GM19395 (cell line): ENCODE results near the gene FBXL12.
A peak's percentile ranks its signal among the peaks of the same experiment; 100 is the strongest.
"Not testable (repeated sequence)": the region's sequence is repeated elsewhere in the genome, so short reads cannot be mapped to it uniquely, and the experiment has no call there.

Source experiments
- ATAC-seq: cut with Tn5 transposase; IDR thresholded peaks from one replicate; pipeline ENCODE4 v1.9.1; 2021; ENCODE audit warnings: mild to moderate bottlenecking, moderate library complexity; ENCODE audit not compliant: unreplicated experiment

FBXL12 gene

DNA sequence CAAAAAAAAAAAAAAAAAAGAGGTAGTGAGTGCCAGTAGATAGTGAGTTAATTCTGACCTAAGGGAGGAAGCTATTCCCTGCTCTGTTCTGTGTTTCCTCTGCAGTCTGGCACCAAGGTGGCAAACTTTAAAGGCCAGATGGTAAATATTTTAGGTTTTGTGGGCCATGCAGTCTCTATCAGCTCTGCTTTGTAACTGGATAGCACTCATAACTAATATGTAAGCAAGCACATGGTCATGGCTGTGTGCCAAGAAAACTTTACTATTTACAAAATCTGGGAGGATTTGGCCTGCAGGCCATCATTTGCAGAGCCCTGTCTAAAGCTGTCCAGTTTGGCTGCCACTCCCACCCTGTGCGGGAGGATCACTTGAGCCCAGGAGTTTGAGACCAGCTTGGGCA, 20.5 kb upstream of the FBXL12 start:
- ATAC-seq, result no peak

DNA sequence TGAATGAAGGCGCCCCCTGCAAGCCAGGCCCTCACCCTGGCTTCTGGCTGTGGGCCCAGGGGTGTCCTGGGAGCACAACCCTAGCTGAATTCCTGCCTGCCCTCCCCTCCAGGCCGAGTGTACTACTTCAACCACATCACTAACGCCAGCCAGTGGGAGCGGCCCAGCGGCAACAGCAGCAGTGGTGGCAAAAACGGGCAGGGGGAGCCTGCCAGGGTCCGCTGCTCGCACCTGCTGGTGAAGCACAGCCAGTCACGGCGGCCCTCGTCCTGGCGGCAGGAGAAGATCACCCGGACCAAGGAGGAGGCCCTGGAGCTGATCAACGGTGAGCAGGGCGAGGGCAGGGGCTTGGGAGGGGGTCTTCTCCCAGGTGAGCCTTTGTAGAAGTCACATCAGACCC, 19.4 kb upstream of the FBXL12 start:
- ATAC-seq, result no peak

GRCh38 chr19:9836021-9836420, 17.1 kb upstream of the FBXL12 start:
- ATAC-seq, result no peak

- peak; percentile 21 for ATAC-seq
Measured at GRCh38 chr19:9835507-9835949, 16.6 kb upstream of the FBXL12 start.

DNA sequence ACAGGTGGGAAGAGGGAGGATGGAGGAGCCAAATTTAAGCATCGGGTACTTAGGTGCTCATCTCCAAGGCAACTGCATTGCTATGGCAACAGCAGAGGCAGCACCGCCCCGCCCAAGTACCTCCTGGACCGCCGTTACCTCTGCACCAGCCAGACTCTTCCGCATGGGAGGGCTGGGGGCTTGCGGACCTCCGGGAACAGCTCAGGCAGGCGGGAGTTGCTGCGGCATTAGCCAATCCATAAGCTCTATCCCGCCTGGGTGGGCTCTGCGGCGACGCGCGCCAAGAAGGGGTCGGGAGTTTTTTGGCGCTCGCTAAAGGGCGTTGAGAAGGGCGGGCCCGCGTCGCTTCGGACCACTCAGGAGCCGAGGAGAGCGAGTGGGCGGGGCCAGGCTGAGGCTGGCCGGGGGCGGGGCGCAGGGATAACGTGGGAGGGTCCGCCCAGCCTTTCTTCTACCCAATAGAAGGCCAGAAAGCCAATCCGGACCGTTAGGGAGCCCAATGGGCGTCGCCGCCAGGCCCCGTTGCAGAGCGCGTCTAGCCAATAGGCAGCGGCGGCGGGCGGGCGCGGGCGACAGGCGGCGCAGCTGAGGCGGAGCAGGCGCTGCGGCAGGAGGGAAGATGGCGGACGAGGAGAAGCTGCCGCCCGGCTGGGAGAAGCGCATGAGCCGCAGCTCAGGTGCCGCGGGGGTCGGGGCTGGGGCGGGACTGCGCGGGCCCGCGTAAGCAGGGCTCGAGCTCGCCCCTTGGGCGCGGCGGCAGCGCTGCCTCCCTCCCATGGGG, 16.0 kb upstream of the FBXL12 start, which contains the start of gene PIN1:
Gene PIN1, plus strand, starts transcription at position 593 of the 781 bp plus-strand sequence. Its CDS starts 27 bp downstream, at position 620.
- ATAC-seq, result peak; percentile 94

GRCh38 chr19:9834307-9834725, 15.4 kb upstream of the FBXL12 start:
- no peak for ATAC-seq

GRCh38 chr19:9828551-9829063, 9.7 kb upstream of the FBXL12 start:
- ATAC-seq, result no peak

DNA sequence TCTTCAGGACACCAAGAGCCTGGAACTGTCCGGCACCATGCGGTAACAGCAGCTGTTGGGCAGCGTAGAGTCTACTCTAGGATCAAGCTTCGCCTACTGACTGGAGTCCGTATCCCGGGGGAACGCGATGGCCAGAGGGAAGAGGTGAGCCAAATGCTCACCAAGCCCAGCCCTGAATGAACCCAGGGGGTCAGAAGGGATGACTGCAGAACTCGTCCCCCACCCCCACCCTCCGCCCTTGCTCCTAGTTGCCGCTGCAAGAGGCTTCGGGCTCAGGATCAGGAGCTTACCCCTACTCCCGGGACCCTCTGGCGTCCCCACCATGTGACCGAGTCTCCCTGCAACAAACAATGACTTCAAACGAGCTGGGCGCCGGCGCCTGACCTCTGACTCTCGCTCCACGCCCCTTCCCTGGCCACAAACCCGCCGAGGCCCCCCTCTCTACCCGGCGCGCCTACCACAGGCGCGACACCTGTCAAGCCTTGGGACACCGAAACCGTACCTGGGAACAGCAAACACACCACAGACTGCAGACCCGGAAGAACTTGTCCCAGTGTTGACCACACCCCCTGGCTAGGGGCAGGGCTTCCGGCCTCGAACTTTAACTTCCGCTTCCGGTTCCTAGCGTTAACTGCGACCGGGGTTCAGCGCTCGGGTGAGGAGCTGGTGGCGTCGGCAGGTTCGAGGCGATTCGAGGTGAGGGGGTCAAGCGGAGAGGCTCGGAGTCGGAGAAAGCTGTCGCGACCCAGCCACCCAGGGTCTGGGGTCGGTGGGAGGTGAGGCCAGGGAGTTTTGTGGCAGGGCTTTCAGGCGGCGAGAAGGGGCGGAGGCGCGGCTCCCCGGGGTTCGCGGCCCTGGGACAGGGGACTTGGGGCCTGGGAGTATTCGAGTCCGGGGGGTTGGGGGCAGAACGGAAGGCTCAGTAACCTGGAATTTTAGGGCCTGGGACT, 8.7 kb upstream of the FBXL12 start, which contains the start of gene UBL5:
Gene UBL5, plus strand, starts transcription at position 630 of the 950 bp plus-strand sequence. CDS start 420 bp downstream, outside the sequence.
- ATAC-seq, result peak; percentile 93

DNA sequence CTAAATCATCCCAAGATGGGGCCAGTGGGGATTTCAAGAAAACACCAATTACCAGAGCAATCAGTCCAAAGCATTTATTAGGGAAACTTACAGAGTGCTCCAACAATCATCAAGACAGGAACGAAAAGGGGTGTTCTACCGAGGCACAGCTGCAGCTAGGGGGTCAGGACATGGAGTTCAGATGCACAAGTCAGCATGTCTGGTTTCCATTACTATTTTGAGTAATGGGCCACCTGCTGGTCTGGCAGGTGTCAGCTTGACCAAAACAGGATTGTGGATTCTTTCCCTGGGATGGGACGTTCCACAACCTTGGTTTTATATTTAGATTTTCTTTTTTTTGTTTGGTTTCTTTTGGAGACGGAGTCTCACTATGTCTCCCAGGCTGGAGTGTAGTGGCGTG, 4.9 kb upstream of the FBXL12 start:
- no peak for ATAC-seq

DNA sequence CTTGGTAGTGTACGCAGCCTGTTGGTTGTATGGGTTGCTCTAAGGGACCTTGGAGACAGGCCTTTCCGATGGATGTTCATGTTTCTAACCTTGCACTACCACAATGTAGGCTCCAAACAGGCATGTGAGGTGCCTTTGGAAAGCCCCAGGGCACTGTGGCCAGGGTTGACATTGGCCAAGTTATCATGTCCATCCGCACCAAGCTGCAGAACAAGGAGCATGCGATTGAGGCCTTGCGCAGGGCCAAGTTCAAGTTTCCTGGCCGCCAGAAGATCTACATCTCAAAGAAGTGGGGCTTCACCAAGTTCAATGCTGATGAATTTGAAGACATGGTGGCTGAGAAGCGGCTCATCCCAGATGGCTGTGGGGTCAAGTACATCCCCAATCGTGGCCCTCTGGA, 1.2 kb upstream of the FBXL12 start:
- not testable (repeated sequence) for ATAC-seq

DNA sequence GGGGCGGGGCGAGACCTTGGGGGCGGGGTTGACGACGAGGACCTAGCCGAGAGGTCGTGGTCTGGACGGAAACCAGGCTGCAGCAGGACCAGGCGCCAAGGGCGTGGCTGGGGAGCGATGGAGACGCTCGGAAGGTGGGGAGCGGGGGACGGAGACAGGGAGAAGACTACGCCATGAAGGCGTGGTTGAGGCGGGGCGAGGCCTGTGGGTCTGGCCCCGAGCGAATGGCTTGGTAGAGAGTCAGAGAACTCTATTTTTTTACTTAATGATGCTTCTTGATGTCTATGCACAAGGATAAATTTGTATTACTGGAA, 674 bp upstream of the FBXL12 start:
- ATAC-seq, result no peak

DNA sequence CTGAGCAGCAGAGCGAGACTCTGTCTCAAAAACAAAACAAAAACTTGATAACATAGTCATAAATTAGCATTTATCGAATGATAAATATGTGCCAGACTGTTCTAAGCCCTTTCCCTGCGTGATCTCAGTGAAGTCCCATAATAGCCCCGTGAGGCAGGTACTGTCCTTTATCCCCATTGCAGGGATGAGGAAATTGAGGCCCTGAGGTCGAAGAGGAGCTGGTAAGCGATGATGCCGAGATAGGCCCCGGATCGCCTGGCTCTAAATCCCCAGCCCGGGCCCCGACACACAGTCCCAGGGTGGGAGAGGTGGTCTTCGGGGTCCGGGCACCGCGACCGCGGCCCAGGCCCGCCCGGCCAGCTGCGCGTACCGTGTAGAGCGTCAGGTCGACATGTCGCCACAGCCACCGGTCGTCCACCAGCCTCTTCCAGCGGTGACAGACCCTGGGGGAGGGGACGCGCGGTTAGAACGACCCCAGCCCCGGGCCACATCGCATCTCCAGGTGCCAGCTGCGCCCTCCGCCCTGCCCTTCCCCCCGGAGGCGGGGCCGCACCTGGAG, 625 bp downstream of the FBXL12 start:
- no peak for ATAC-seq

DNA sequence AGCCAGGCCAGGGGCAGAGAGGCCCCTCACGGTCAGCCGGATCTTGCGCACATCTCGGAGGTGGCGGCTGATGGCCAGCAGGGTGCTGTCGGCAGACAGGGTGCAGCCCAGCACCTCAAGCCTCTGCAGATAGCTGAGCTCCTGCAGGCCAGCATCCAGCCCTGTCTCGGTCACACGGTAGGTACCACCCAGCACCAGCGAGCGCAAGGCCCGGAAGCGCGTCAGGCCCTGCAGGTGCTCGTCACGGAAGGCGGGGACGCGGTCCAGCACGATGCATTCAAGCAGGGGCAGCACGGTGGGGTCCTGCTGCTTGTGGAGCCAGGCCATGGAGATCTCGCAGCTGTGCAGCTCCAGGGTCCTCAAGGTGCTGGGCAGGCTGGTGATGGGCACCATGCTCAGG, 7.7 kb downstream of the FBXL12 start:
- ATAC-seq, result no peak

DNA sequence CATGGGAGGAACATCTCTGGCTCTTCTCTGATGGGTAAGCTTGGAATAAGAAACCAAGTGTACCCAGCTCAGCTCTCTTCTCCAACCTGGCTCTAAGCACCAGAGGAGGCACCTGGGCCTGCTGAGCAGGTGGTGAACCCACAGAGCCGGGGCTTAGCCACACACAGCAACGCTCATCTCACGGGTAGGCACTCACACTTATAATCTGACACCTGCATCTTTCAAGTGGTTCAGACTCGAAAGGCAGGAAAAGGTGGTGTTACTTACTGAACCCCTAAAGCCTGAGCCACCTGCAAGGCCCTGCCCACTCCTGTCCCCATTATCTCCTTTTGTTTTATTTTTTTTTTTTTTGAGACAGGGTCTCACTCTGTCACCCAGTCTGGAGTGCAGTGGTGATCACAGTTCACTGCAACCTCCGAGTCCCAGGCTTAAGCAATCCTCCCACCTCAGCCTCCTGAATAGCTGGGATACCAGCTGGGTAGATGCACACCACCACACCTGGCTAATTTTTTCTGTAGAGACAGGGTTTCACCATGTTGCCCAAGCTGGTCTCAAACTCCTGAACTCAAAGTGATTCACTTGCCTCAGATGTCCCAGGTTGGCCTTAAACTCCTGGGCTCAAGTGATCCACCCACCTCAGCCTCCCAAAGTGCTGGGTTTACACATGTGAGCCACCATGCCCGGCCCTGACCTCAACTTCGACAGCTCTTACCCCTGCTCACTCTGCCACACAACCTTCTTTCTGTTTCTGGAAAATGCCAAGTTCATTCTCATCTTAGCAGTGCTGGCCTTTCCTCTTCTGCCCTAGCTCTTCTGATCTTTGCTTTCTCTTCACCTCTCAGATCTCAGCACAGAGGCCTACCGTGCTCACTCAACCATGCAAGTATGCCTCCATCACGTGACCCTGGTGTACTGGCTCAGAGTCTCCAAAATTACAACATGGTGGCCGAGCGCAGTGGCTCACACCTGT, 9.7 kb downstream of the FBXL12 start:
- no peak for ATAC-seq

DNA sequence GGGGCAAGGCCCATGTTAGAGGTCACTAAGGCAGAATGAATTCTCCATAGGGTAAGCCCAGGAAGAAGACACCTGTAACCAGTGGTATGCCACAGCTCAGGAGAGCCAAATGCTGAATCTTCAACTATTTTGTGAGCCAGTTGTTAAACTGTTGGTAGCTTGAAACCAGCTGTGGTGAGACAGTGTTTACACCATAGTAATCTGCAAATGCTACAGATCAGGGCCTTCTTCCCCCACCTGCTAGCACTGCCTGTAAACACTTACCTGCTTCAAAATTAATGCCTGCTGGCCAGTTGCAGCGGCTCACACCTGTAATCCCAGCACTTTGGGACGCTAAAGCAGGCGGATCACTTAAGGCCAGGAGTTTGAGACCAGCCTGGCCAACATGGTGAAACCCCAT, 12.1 kb downstream of the FBXL12 start:
- no peak for ATAC-seq

DNA sequence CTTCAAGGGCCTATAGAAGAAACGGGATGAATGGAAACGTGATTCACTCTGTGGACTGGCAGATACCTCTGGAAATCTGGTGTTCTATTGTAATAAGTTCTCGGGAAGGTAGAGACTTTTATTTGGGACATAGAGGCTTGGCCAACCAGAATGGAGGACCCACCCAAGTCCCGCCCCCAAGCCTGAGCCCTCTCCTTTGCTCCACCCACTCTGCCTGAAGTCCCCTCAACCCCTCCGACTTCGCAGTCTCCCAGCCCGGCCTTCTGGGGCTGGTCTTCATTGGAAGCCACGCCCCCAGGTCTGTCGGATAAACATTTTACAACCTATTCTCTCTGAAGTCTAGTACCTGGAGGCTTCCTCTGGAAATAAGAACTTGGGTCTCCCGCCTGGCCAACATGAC, 16.9 kb downstream of the FBXL12 start:
- ATAC-seq, result no peak

GRCh38 chr19:9799162-9799561, 19.7 kb downstream of the FBXL12 start:
- no peak for ATAC-seq

DNA sequence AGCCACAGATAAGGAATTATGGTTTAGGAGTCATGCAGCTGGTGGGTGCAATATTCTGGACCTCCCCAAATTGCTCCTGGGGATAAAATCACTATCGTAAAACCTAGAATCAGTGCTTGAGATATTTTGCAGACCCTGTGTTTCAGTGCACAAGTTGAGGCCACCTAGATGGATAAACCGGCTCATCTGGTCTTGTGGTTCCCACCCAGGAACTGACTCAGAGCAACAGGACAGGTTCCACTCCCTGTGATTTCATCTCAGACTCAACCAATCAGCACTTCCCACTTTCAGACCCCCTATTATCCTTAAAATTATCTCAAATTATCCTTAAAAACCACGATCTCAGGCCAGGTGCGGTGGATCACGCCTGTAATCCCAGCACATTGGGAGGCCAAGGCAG, 21.0 kb downstream of the FBXL12 start:
- ATAC-seq, result no peak

DNA sequence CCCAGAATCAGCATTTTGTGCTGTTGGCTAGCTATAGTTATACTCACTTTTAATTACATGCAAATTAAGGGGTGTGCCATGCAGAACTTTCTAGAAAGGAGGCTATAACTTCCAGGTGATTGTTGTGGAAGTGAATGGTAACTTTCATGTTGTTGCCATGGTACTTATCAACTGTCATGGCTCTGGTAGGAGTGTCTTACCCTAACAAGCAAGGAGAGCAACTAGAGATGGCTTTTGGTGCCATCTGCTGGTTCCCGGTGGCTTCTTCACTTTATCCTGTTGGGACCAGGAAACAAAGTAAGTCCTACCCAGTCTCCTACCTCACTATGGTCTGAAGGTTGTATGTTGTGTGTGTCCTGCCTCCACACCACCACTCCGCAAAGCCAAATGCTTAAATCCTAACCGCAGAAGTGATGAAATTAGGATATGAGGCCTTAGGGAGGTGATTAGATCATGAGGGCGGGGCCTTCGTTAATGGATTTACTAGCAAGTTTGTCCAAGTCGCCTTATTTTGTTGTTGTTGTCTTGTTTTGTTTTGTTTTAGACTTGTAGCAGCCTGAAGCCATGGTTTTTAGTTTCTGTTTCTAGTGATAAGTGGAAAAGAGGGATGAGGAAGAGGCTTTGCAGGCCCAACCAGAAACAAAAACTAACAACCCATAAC, 22.6 kb downstream of the FBXL12 start:
- ATAC-seq, result no peak
